H1 (cell line): ENCODE results near the gene STXBP4. TPM values are rescaled to one million over a fixed set of nuclear protein-coding genes. Genes with fewer than 3 reads are reported as not detected.

Source experiments
- CTCF ChIA-PET: fragments of 300-600 bp; sonication (Branson Sonifier 250); formaldehyde crosslinking; loops from one replicate; lab custom pipeline; 2021; ENCODE audit not compliant: partially characterized antibody; lab: Charles Lee
- POLR2A ChIA-PET: fragments of 300-600 bp; sonication (Branson Sonifier 250); formaldehyde crosslinking; loops from one replicate; lab custom pipeline; 2021; ENCODE audit warnings: inconsistent platforms; ENCODE audit not compliant: partially characterized antibody; lab: Charles Lee
- DNase-seq, 2 experiments: peaks; one replicate each; pipeline versions ENCODE4 v3.0.0 to v3.0.0-alpha.2; 2010 to 2022; ENCODE audit warnings: low spot score in 2 of 2, low read depth in 1 of 2, mixed read lengths in 1 of 2
- FAIRE-seq: peaks from 2 replicates; lab custom pipeline; 2011; peaks lifted over from hg19 to GRCh38; lab: Jason Lieb, UNC
- H2AFZ ChIP-seq: 2 replicates; pipeline ENCODE4 v1.8.1; 2012; ENCODE audit warnings: low read length, inconsistent platforms
- H2AK5ac ChIP-seq: 2 replicates; pipeline ENCODE4 v1.6.1; 2013; ENCODE audit warnings: low read depth, low read length
- H2BK120ac ChIP-seq: replicated peaks from 2 replicates; pipeline ENCODE3; 2013; ENCODE audit warnings: low read depth, low read length, inconsistent platforms
- H2BK12ac ChIP-seq: 2 replicates; pipeline ENCODE4 v1.6.1; 2013; ENCODE audit warnings: low read depth, low read length
- H2BK15ac ChIP-seq: 2 replicates; pipeline ENCODE4 v1.6.1; 2013; ENCODE audit warnings: low read length
- H2BK20ac ChIP-seq: 2 replicates; pipeline ENCODE4 v1.6.1; 2013; ENCODE audit warnings: low read length
- H2BK5ac ChIP-seq: 2 replicates; pipeline ENCODE4 v1.6.1; 2013; ENCODE audit warnings: low read depth, low read length
- H3K14ac ChIP-seq: 2 replicates; pipeline ENCODE4 v1.6.1; 2013; ENCODE audit warnings: inconsistent platforms; ENCODE audit not compliant: insufficient read length
- H3K18ac ChIP-seq: 2 replicates; pipeline ENCODE4 v1.6.1; 2013; ENCODE audit warnings: low read length; ENCODE audit errors: extremely low read depth
- H3K23ac ChIP-seq: 2 replicates; pipeline ENCODE4 v1.6.1; 2013; ENCODE audit warnings: inconsistent platforms; ENCODE audit not compliant: insufficient read length
- H3K23me2 ChIP-seq: 2 replicates; pipeline ENCODE4 v1.6.1; 2013; ENCODE audit warnings: low read depth, low read length
- H3K27ac ChIP-seq: 2 replicates; pipeline ENCODE4 v1.6.1; 2011; ENCODE audit warnings: low read depth, low read length, inconsistent platforms
- H3K27me3 ChIP-seq, 4 experiments: replicated peaks in 1 of 4; 1 replicate in 1 of 4; 2 replicates in 3 of 4; pipeline versions ENCODE4 v1.6.1 to v1.8.1; 2011 to 2013; ENCODE audit warnings: low read length in 3 of 4, mild to moderate bottlenecking in 3 of 4, inconsistent platforms in 2 of 4, mixed read lengths in 2 of 4, moderate library complexity in 1 of 4; ENCODE audit not compliant: control insufficient read depth in 3 of 4, insufficient read depth in 3 of 4; ENCODE audit errors: extremely low read depth in 1 of 4
- H3K36me3 ChIP-seq, 4 experiments: 2 replicates each; pipeline versions ENCODE4 v1.6.1 to v1.8.1; 2011 to 2013; ENCODE audit warnings: mild to moderate bottlenecking in 4 of 4, low read length in 3 of 4, moderate library complexity in 2 of 4, control low read depth in 1 of 4, inconsistent platforms in 1 of 4; ENCODE audit not compliant: insufficient read depth in 4 of 4, control insufficient read depth in 2 of 4
- H3K4ac ChIP-seq: replicated peaks from 2 replicates; pipeline ENCODE3; 2013; ENCODE audit warnings: low read length, low read depth, mixed read lengths, inconsistent platforms; ENCODE audit not compliant: insufficient read length
- H3K4me1 ChIP-seq, 4 experiments: replicated peaks in 1 of 4; 1 replicate in 1 of 4; 2 replicates in 3 of 4; pipeline versions ENCODE4 v1.6.1 to v1.8.1; 2011 to 2013; ENCODE audit warnings: low read length in 3 of 4, inconsistent platforms in 2 of 4, mixed read lengths in 1 of 4; ENCODE audit not compliant: insufficient read depth in 4 of 4, control insufficient read depth in 3 of 4
- H3K4me2 ChIP-seq, 2 experiments: 2 replicates each; pipeline versions ENCODE4 v1.6.1 to v1.8.1; 2011 to 2013; ENCODE audit warnings: low read depth in 2 of 2, low read length in 2 of 2, control low read depth in 1 of 2, inconsistent platforms in 1 of 2, mild to moderate bottlenecking in 1 of 2; ENCODE audit not compliant: insufficient read depth in 1 of 2
- H3K4me3 ChIP-seq, 4 experiments: fragments of 200-600, 300-600 bp in 1 of 4; sonication (generic), shearing (Covaris generic), sonication (Bioruptor Twin) in 1 of 4; 2 replicates each; pipeline versions ENCODE4 v1.5.1 to v1.8.1; 2011 to 2016; ENCODE audit warnings: low read length in 4 of 4, low read depth in 3 of 4, control low read depth in 2 of 4, inconsistent platforms in 2 of 4, mild to moderate bottlenecking in 2 of 4, mixed read lengths in 1 of 4, moderate library complexity in 1 of 4; ENCODE audit not compliant: insufficient read depth in 2 of 4; ENCODE audit errors: extremely low read depth in 1 of 4
- H3K56ac ChIP-seq: replicated peaks from 2 replicates; pipeline ENCODE3; 2013; ENCODE audit warnings: low read depth, mild to moderate bottlenecking, mixed read lengths, low read length, inconsistent platforms; ENCODE audit not compliant: insufficient read length
- H3K79me1 ChIP-seq: 2 replicates; pipeline ENCODE4 v1.6.1; 2013; ENCODE audit warnings: low read depth, low read length, control low read depth
- H3K79me2 ChIP-seq, 2 experiments: 2 replicates each; pipeline versions ENCODE4 v1.6.1 to v1.8.1; 2012 to 2013; ENCODE audit warnings: low read length in 2 of 2, mild to moderate bottlenecking in 2 of 2, inconsistent platforms in 1 of 2; ENCODE audit not compliant: insufficient read depth in 2 of 2, control insufficient read depth in 1 of 2
- H3K9ac ChIP-seq, 4 experiments: replicated peaks in 1 of 4; 1 replicate in 1 of 4; 2 replicates in 3 of 4; pipeline versions ENCODE4 v1.6.1 to v1.8.1; 2011 to 2013; ENCODE audit warnings: low read depth in 3 of 4, low read length in 3 of 4, control low read depth in 2 of 4, mild to moderate bottlenecking in 2 of 4, moderate library complexity in 2 of 4, inconsistent platforms in 1 of 4; ENCODE audit errors: extremely low read depth in 1 of 4
- H3K9me3 ChIP-seq, 2 experiments: 2 replicates each; pipeline versions ENCODE4 v1.6.1 to v1.8.1; 2012 to 2013; ENCODE audit warnings: mild to moderate bottlenecking in 2 of 2, moderate library complexity in 2 of 2, control low read depth in 1 of 2, inconsistent platforms in 1 of 2, low read depth in 1 of 2, low read length in 1 of 2, mixed read lengths in 1 of 2; ENCODE audit not compliant: insufficient read depth in 2 of 2
- H4K20me1 ChIP-seq, 2 experiments: replicated peaks in 1 of 2; 2 replicates each; pipeline versions ENCODE3 to v1.8.1; 2011 to 2013; ENCODE audit warnings: inconsistent platforms in 2 of 2, low read length in 2 of 2, mild to moderate bottlenecking in 1 of 2; ENCODE audit not compliant: insufficient read depth in 2 of 2, control insufficient read depth in 1 of 2
- H4K5ac ChIP-seq: 2 replicates; pipeline ENCODE4 v1.6.1; 2013; ENCODE audit warnings: low read length, low read depth, mixed read lengths, inconsistent platforms; ENCODE audit not compliant: insufficient read length
- H4K8ac ChIP-seq: 2 replicates; pipeline ENCODE4 v1.8.0; 2013; ENCODE audit warnings: mild to moderate bottlenecking, moderate library complexity, low read length, inconsistent platforms; ENCODE audit not compliant: insufficient read depth; ENCODE audit errors: extremely low read depth
- H4K91ac ChIP-seq: replicated peaks from 2 replicates; pipeline ENCODE3; 2013; ENCODE audit warnings: low read length, mixed read lengths, inconsistent platforms; ENCODE audit not compliant: insufficient read length
- CBX8 ChIP-seq: fragments of 300-800, 300-1000 bp; sonication (generic); IDR thresholded peaks from 2 replicates; pipeline ENCODE4 v1.7.1; 2016; ENCODE audit warnings: low read depth, low read length, borderline replicate concordance
- GTF2F1 ChIP-seq: IDR thresholded peaks from 2 replicates; pipeline ENCODE4 v1.6.1; 2012; ENCODE audit warnings: low read depth, low read length, improper control_type of control experiment, borderline replicate concordance
- PHF8 ChIP-seq: fragments of 200-600 bp; sonication (generic); conservative IDR thresholded peaks from 2 replicates; pipeline ENCODE4 v1.7.1; 2012; ENCODE audit warnings: low read depth, mild to moderate bottlenecking, inconsistent platforms, low read length, moderate library complexity
- POLR2AphosphoS5 ChIP-seq: IDR thresholded peaks from 2 replicates; pipeline ENCODE4 v1.6.1; 2011; ENCODE audit warnings: low read depth, low read length
- TBP ChIP-seq: IDR thresholded peaks from 2 replicates; pipeline ENCODE4 v1.6.1; 2011; ENCODE audit warnings: low read depth, low read length, improper control_type of control experiment
- ZNF274 ChIP-seq: IDR thresholded peaks from 2 replicates; pipeline ENCODE4 v1.7.0; 2012; ENCODE audit warnings: low read length, borderline replicate concordance; ENCODE audit errors: extremely low read depth
- whole genome bisulfite sequencing, 2 experiments: shearing (Covaris generic) in 1 of 2; methylation state at CpG; one replicate each; pipeline versions ENCODE4 v1.1.6 to v1.1.7; 2013 to 2015; ENCODE audit warnings: low lambda C conversion rate in 2 of 2, mixed read lengths in 2 of 2, inconsistent platforms in 1 of 2, low coverage in 1 of 2, missing lambda C conversion rate in 1 of 2; ENCODE audit not compliant: insufficient replicate concordance in 2 of 2, insufficient coverage in 1 of 2, insufficient read length in 1 of 2; ENCODE audit errors: extremely low coverage in 1 of 2, missing lambda C conversion rate in 1 of 2; 5-methylcytosine and 5-hydroxymethylcytosine counted together
- polyA plus RNA-seq, 7 experiments: library from polyadenylated mRNA; depleted of rRNA in 3 of 7; stranded (reverse) in 5 of 7; unstranded in 2 of 7; fragments of >200 nt in 5 of 7; fragments of 200-250 nt in 2 of 7; gene quantifications; 1 replicate in 5 of 7; 2 replicates in 1 of 7; 4 replicates in 1 of 7; pipeline versions ENCODE4 v1.2.1 to v1.2.3, GENCODE V29; 2011 to 2013; ENCODE audit warnings: missing spikeins in 2 of 7, mixed read lengths in 2 of 7
- total RNA-seq: library from RNA; stranded (reverse); fragmentation: NEBNext Ultra II Directional; extraction: Animal tissue kit (Norgen Biotek cat#: 25700); gene quantifications from 2 replicates; pipeline ENCODE4 v1.2.1, GENCODE V29; 2021

The STXBP4 gene
- total and polyA plus RNA-seq, 2 of the 8 experiments (the other 6 are each of a cell fraction or from before 2014, with no cell fraction given), result 3.2 to 18.5 TPM

- no peak overlapping the region for H2BK15ac ChIP-seq
- 81% methylated on average over 3 of the region's 3 CpGs; no CpG with 5 or more reads in 1 of the 2 experiments for WGBS, 2 experiments
- H3K4ac ChIP-seq, result no peak overlapping the region
- no peaks in the 10 kb centered on the region for H3K4me1 ChIP-seq
- no peaks in the 10 kb centered on the region for H3K79me2 ChIP-seq
- no peak overlapping the region for H3K23ac ChIP-seq
- DNase-seq (no peak), FAIRE-seq (no peak)
- TF ChIP-seq PHF8 (no peak), ZNF274 (no peak), CBX8 (no peak), GTF2F1 (no peak), POLR2AphosphoS5 (no peak), TBP (no peak)
- H3K4me2 ChIP-seq, result no peak overlapping the region
- no peak overlapping the region for H2AFZ ChIP-seq
- no peaks in the 10 kb centered on the region for H3K79me1 ChIP-seq
- no peaks in the 10 kb centered on the region for H3K23me2 ChIP-seq
- CTCF ChIA-PET, result interaction anchor here (0.7 kb wide), 1 partner anchor 9 kb away, joined by 3 read pairs; no protein-coding TSS in a partner anchor
- no peaks in the 10 kb centered on the region for H4K20me1 ChIP-seq
- no peak overlapping the region for H3K9ac ChIP-seq
- H3K9me3 ChIP-seq, result no peaks in the 10 kb centered on the region
- H2BK20ac ChIP-seq, result no peak overlapping the region
- no peak overlapping the region for H4K91ac ChIP-seq
- no peak overlapping the region for H2BK120ac ChIP-seq
- no peak overlapping the region for H4K5ac ChIP-seq
- no peaks in the 10 kb centered on the region for H3K36me3 ChIP-seq
- H3K56ac ChIP-seq, result no peak overlapping the region
- H3K27me3 ChIP-seq, result no peaks in the 10 kb centered on the region
- H3K27ac ChIP-seq, result no peak overlapping the region
- H3K14ac ChIP-seq, result no peak overlapping the region
- no peak overlapping the region for H3K18ac ChIP-seq
- POLR2A ChIA-PET, result no interaction called here
- H4K8ac ChIP-seq, result no peak overlapping the region
- no peak overlapping the region for H2BK12ac ChIP-seq
- H2BK5ac ChIP-seq, result no peak overlapping the region
- H2AK5ac ChIP-seq, result no peak overlapping the region
- H3K4me3 ChIP-seq, result no peak overlapping the region
Observed at GRCh38 chr17:55163408-55163807, 194.8 kb downstream of the STXBP4 start.
